Ishikawa (cell line): ENCODE results near the gene VIPR2.

ENCODE experiments used
- CEBPB ChIP-seq: IDR thresholded peaks from 2 replicates; pipeline ENCODE4 v1.6.1; 2012
- CREB1 ChIP-seq: IDR thresholded peaks from 2 replicates; pipeline ENCODE4 v1.6.1; 2012; ENCODE audit warnings: low read depth
- EGR1 ChIP-seq: IDR thresholded peaks from 2 replicates; pipeline ENCODE4 v1.6.1; 2012
- EP300 ChIP-seq: IDR thresholded peaks from 2 replicates; pipeline ENCODE4 v1.6.1; 2012; ENCODE audit warnings: borderline replicate concordance
- FOXM1 ChIP-seq: IDR thresholded peaks from 2 replicates; pipeline ENCODE4 v1.6.1; 2012; ENCODE audit warnings: low read depth, borderline replicate concordance
- NFIC ChIP-seq: IDR thresholded peaks from 2 replicates; pipeline ENCODE4 v1.6.1; 2012
- RAD21 ChIP-seq: IDR thresholded peaks from 2 replicates; pipeline ENCODE4 v1.6.1; 2012; ENCODE audit warnings: low read depth
- TAF1 ChIP-seq: IDR thresholded peaks from 2 replicates; pipeline ENCODE4 v1.6.1; 2012; ENCODE audit warnings: low read depth, mild to moderate bottlenecking
- TCF12 ChIP-seq: IDR thresholded peaks from 2 replicates; pipeline ENCODE4 v1.6.1; 2012; ENCODE audit warnings: low read depth
- TEAD4 ChIP-seq: IDR thresholded peaks from 2 replicates; pipeline ENCODE4 v1.6.1; 2012
- YY1 ChIP-seq: IDR thresholded peaks from 2 replicates; pipeline ENCODE4 v1.6.1; 2012; ENCODE audit warnings: low read depth
- ZBTB7A ChIP-seq: IDR thresholded peaks from 2 replicates; pipeline ENCODE4 v1.6.1; 2012; ENCODE audit warnings: low read depth
- TF ChIP-seq, protein P1 (sequence below): IDR thresholded peaks from 2 replicates; pipeline ENCODE4 v1.6.1; 2012
- TF ChIP-seq, protein P2 (sequence below): IDR thresholded peaks from 2 replicates; pipeline ENCODE4 v1.6.1; 2012; ENCODE audit warnings: low read depth, mild to moderate bottlenecking
- TF ChIP-seq, protein P3 (sequence below): IDR thresholded peaks from 2 replicates; pipeline ENCODE4 v1.6.1; 2012

VIPR2 gene

DNA sequence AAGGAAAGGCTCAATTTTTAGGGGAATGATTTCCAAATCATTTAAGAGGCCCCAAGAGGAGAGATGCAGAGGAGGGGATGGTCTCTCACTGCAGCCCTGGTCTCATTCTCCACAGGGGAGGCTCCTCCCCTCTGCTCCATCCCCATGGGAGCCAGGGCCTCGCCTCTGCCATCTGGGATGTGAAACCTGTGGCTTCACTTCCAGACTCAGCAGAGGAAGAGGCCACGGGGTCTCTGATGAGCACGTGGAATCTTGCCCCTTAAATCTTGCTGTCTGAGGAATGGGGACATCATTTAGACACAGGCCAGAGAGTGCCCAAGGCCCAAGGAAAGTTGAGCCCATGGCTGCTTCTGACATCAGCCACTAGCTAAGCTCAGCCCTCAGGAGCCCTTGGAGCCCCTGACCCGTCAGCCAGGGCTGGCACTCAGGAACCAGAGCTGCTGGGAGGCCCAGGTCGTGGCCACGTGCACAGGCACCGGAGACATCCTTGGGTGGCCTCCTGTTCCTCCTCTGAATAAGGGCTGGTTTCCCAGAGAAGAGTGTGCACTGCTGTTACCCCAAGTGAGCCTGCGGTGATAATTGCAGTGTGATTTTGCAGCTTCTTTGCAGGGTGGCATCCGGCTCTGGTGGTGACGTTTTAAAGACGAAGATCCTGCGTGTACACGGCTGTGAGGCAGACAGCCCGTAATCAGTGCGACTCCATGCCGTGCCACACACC, 50.5 kb downstream of the VIPR2 start:
- TF ChIP-seq YY1: no peak

DNA sequence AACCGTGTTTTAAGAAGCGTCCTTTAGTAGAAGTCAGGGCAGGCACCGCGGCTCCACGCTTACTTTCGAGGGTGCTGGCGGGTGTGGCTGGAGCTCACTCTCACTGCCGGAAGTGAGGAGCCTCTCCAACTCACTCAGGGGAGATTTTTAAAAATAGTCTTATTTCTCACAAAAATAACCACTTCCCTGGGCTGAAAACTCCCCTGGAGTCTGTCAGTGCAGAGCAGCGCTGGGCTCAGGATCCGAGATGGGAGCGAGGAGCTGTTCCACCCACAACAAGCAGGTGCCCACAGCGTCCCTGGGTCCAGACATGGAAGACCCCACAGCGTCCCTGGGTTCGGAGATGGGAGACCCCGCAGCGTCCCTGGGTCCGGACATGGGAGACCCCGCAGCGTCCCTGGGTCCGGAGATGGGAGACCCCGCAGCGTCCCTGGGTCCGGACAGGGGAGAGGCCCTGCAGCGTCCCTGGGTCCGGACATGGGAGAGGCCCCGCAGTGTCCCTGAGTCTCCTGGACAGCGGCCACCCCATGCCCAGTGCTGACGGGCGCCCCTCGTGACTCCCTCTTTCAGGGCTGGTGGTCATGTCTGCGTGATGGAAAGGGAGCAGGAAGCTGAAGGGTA, 51.2 kb downstream of the VIPR2 start:
- TF ChIP-seq EP300: no peak
- no peak for TF ChIP-seq YY1
- no peak for TF ChIP-seq TCF12
- TF ChIP-seq NFIC: no peak
- TF ChIP-seq FOXM1: no peak
- TF ChIP-seq, protein P1, sequence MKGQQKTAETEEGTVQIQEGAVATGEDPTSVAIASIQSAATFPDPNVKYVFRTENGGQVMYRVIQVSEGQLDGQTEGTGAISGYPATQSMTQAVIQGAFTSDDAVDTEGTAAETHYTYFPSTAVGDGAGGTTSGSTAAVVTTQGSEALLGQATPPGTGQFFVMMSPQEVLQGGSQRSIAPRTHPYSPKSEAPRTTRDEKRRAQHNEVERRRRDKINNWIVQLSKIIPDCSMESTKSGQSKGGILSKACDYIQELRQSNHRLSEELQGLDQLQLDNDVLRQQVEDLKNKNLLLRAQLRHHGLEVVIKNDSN: no peak
- no peak for TF ChIP-seq CEBPB
- no peak for TF ChIP-seq CREB1
- TF ChIP-seq, protein P2, sequence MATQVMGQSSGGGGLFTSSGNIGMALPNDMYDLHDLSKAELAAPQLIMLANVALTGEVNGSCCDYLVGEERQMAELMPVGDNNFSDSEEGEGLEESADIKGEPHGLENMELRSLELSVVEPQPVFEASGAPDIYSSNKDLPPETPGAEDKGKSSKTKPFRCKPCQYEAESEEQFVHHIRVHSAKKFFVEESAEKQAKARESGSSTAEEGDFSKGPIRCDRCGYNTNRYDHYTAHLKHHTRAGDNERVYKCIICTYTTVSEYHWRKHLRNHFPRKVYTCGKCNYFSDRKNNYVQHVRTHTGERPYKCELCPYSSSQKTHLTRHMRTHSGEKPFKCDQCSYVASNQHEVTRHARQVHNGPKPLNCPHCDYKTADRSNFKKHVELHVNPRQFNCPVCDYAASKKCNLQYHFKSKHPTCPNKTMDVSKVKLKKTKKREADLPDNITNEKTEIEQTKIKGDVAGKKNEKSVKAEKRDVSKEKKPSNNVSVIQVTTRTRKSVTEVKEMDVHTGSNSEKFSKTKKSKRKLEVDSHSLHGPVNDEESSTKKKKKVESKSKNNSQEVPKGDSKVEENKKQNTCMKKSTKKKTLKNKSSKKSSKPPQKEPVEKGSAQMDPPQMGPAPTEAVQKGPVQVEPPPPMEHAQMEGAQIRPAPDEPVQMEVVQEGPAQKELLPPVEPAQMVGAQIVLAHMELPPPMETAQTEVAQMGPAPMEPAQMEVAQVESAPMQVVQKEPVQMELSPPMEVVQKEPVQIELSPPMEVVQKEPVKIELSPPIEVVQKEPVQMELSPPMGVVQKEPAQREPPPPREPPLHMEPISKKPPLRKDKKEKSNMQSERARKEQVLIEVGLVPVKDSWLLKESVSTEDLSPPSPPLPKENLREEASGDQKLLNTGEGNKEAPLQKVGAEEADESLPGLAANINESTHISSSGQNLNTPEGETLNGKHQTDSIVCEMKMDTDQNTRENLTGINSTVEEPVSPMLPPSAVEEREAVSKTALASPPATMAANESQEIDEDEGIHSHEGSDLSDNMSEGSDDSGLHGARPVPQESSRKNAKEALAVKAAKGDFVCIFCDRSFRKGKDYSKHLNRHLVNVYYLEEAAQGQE: no peak
- no peak for TF ChIP-seq ZBTB7A
- TF ChIP-seq, protein P3, sequence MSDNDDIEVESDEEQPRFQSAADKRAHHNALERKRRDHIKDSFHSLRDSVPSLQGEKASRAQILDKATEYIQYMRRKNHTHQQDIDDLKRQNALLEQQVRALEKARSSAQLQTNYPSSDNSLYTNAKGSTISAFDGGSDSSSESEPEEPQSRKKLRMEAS: no peak
- TF ChIP-seq TEAD4: no peak
- no peak for TF ChIP-seq EGR1
- TF ChIP-seq RAD21: no peak
- no peak for TF ChIP-seq TAF1

DNA sequence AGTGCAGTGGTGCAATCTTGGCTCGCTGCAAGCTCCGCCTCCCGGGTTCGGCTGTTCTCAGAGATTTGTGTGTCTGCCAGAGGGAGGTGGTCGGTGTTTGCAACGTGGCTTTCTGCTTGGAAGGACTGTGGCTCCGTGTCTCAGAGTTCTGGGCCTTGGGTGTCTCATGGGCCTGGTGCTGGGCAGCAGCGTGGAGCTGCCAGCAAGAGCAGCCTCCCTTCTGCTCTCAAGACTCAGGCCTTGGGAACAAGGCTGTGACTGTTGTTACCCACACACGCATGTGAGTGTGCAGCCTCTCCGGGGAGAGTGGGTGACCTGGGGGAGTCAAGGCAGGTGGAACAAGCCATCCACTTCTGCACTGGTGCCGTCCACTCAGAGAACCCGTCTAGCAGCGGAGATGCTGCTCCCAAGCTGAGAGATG, 52.0 kb downstream of the VIPR2 start:
- no peak for TF ChIP-seq ZBTB7A
- TF ChIP-seq, protein P3: no peak

DNA sequence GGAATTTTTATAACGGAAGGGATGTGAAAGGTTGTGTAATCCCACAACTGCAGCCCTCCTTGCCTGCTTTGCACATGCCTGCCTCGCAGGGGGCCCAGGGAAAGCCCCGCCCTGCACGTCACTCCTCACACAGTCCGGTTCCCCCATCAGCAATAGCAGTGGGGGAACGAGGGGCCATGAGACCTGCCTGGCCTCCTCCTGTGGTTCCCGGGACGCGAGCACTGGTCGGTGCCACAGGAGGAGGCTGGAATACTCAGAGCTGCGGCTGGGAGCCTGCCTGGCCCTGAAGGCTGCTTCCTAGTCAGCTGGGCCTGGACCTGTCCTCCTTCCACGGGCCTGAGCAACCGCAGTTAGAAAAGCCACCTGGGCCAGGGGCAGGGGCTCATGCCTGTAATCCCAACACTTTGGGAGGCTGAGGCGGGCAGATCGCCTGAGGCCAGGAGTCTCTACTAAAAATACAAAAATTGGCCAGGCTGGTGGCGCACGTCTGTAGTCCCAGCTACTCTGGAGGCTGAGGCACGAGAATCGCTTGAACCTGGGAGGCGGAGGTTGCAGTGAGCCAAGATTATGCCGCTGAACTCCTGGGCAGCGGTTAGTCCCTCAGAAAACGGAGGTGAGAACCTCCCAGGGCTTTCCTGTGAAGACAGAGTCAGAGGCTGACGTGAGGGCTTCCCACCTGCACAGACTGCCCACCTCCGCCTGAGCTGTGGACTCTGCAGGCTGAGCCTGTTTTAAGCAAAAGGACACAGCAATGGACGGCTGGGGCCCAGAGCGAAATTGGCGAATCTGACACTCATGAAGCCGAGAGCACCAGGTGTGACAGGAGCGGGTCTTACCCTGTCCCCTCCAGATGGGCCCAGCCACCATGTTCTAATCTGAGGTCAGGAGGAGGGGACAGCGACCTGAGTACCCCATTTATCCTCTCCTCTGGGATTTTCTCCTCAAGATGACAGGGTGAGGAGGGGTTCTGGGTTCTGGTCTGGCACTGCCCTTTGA, 52.9 kb downstream of the VIPR2 start:
- TF ChIP-seq EP300: no peak
- no peak for TF ChIP-seq CEBPB
- TF ChIP-seq, protein P2: no peak
- TF ChIP-seq FOXM1: no peak
- TF ChIP-seq TAF1: no peak
- TF ChIP-seq RAD21: no peak
- TF ChIP-seq YY1: no peak
- TF ChIP-seq, protein P1: no peak
- no peak for TF ChIP-seq ZBTB7A
- TF ChIP-seq, protein P3: no peak
- TF ChIP-seq NFIC: no peak
- no peak for TF ChIP-seq EGR1
- TF ChIP-seq TEAD4: no peak
- no peak for TF ChIP-seq CREB1
- TF ChIP-seq TCF12: no peak

GRCh38 chr7:159091041-159091440, 53.6 kb downstream of the VIPR2 start:
- TF ChIP-seq CEBPB (no peak), TAF1 (no peak), FOXM1 (no peak), TCF12 (no peak), RAD21 (no peak), YY1 (no peak), ZBTB7A (no peak), NFIC (no peak), EGR1 (no peak)
- TF ChIP-seq, protein P3: no peak
